ENCODE data around the gene TEKT2. TPM values are rescaled to one million over a fixed set of nuclear protein-coding genes. Genes with fewer than 3 reads are reported as not detected.

Gene TEKT2
- total and polyA plus RNA-seq, 2 of the 8 experiments (the other 6 are each of a cell fraction or from before 2014, with no cell fraction given), result 1.6 to 1.7 TPM

DNA sequence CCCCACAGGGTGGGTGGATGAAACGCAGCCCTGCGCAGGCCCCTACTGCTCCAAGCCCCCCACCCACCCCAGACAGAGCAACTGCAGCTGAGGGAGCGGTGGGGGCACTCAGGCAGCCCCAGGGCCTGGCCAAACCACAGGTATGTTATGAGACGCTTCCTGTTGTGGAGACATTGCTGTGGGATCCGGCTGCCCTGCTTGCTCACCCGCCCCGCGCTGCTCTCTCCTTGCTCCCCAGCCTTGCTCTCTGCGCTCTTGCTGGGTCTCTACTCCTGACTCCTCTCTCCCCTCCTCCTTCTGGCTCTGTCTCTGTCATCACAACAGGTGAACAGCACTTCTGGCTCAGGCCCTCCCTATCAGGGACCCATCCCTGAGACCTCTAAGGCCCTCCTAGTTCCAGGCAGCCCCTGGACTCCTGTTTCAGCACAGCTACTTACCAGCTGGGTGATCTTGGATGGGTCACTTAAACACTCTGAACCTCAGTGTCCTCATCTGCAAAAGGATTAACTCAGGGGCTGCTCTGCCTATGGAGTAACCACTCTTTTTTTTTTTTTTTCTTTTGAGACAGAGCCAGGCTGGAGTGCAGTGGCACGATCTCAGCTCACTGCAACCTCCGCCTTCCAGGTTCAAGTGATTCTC, 25.3 kb downstream of the TEKT2 start (continued):
- TF ChIP-seq SP4 (IDR thresholded peaks at IDR 0.05; ENCODE audit: low read length), result no peak
- no peak for TF ChIP-seq CBX8 (IDR thresholded peaks at IDR 0.05; ENCODE audit: borderline replicate concordance, low read depth, low read length)
- TF ChIP-seq SAP30 (IDR thresholded peaks at IDR 0.05; ENCODE audit: insufficient read depth, insufficient replicate concordance, low read length), result no peak
